Prostate gland (tissue), 2 donors: ENCODE measurements around the gene HYLS1. TPM values are rescaled to one million over a fixed set of nuclear protein-coding genes. Genes with fewer than 3 reads are reported as not detected.
"Not testable (repeated sequence)": the region's sequence is repeated elsewhere in the genome, so short reads cannot be mapped to it uniquely, and the experiment has no call there.

Experiments
- DNase-seq: peaks from one replicate; pipeline ENCODE4 v3.0.0-alpha.2; 2019; ENCODE audit warnings: low spot score
- H3K27ac ChIP-seq, 2 donors: fragments of 200-600 bp; sonication (generic); 2 replicates each; pipeline ENCODE4 v1.5.1; 2017 to 2019
- H3K27me3 ChIP-seq: fragments of 200-600 bp; sonication (generic); replicated peaks from 2 replicates; pipeline ENCODE4 v1.5.1; 2019; ENCODE audit not compliant: insufficient read depth
- H3K36me3 ChIP-seq, 2 donors: fragments of 200-600 bp; sonication (generic); 1 replicate in 1 of 2; 2 replicates in 1 of 2; pipeline versions ENCODE4 v1.5.1 to v1.8.1; 2017 to 2019
- H3K4me1 ChIP-seq: fragments of 200-600 bp; sonication (generic); replicated peaks from 2 replicates; pipeline ENCODE4 v1.5.1; 2019
- H3K4me3 ChIP-seq, 2 donors: fragments of 200-600 bp; sonication (generic); 2 replicates each; pipeline ENCODE4 v1.5.1; 2017 to 2019
- H3K9me3 ChIP-seq: fragments of 200-600 bp; sonication (generic); 2 replicates; pipeline ENCODE4 v1.5.1; 2017
- POLR2A ChIP-seq: fragments of 450-650 bp; IDR thresholded peaks from one replicate; pipeline ENCODE4 v1.6.1; 2016; ENCODE audit warnings: antibody characterized with exemption, mild to moderate bottlenecking
- POLR2AphosphoS5 ChIP-seq: sonication (generic); formaldehyde crosslinking; IDR thresholded peaks from one replicate; pipeline ENCODE4 v1.6.1; 2017; ENCODE audit warnings: antibody characterized with exemption
- WGBS: methylation state at CpG from one replicate; pipeline ENCODE4 v1.1.5; 2018; 5-methylcytosine and 5-hydroxymethylcytosine counted together
- intact Hi-C: fragments of 100-400 bp; cut with DNase I; formaldehyde crosslinking; loops from one replicate; pipeline ENCODE4 v1.14.2; 2022
- total RNA-seq, 2 donors: library from RNA; depleted of rRNA; stranded (reverse); fragments of >200 nt; gene quantifications; one replicate each; pipeline ENCODE4 v1.1.0, GENCODE V29; 2016
- TF ChIP-seq, protein P1 (sequence below), 4 experiments: fragments of 200-600 bp in 2 of 4; fragments of 450-650 bp in 2 of 4; sonication (generic) in 2 of 4; IDR thresholded peaks; 1 replicate in 3 of 4; 2 replicates in 1 of 4; pipeline ENCODE4 v1.5.1; 2016 to 2019; ENCODE audit warnings: antibody characterized with exemption in 4 of 4, mild to moderate bottlenecking in 2 of 4, moderate library complexity in 2 of 4

Gene HYLS1, protein sequence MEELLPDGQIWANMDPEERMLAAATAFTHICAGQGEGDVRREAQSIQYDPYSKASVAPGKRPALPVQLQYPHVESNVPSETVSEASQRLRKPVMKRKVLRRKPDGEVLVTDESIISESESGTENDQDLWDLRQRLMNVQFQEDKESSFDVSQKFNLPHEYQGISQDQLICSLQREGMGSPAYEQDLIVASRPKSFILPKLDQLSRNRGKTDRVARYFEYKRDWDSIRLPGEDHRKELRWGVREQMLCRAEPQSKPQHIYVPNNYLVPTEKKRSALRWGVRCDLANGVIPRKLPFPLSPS
- 1 to 10 TPM; 4.4 to 6.5 TPM for total RNA-seq

- intact Hi-C loops, result loop anchor here (5.0 kb wide), 1 partner anchor 295 kb away; the partner anchor contains the start of gene STT3A
These were observed at the start of gene HYLS1 for GRCh38 chr11:125887373-125888324. Gene HYLS1 (plus strand): TSS chr11:125887668. CDS start chr11:125899369, 11,701 bp downstream.

DNA sequence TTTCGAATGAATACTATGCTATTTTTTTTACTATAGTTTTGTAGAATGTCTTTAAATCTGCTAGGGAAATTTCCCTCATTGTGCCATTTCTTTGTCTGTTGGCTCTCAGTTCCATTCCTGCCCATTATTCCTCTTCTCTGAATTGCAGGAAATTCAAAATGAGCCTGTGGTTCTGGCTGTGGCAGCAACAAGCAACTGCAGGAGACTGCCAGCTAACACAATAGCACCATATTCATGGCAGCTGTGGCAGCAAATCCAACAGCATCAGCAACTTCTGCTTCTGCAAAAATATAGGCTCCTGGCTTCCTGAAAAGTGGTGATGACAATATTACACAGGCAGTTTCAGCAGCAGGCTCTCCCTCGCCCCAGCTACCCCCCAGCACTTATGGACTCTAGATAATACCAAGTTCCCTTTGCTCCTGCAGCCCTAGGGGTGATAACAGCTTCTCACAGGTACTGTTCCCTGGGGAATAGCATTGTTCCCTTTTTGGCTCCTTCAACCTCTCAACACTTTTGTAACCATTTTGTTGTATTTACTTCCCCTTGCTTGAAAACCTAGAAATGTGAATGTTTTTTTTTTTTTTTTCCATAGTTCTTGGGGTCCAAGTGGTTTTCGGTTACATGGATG, 45.0 kb upstream of the HYLS1 start:
- TF ChIP-seq POLR2A, result no peak
- TF ChIP-seq, protein P1, sequence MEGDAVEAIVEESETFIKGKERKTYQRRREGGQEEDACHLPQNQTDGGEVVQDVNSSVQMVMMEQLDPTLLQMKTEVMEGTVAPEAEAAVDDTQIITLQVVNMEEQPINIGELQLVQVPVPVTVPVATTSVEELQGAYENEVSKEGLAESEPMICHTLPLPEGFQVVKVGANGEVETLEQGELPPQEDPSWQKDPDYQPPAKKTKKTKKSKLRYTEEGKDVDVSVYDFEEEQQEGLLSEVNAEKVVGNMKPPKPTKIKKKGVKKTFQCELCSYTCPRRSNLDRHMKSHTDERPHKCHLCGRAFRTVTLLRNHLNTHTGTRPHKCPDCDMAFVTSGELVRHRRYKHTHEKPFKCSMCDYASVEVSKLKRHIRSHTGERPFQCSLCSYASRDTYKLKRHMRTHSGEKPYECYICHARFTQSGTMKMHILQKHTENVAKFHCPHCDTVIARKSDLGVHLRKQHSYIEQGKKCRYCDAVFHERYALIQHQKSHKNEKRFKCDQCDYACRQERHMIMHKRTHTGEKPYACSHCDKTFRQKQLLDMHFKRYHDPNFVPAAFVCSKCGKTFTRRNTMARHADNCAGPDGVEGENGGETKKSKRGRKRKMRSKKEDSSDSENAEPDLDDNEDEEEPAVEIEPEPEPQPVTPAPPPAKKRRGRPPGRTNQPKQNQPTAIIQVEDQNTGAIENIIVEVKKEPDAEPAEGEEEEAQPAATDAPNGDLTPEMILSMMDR (IDR thresholded peaks at IDR 0.05), result no peak
- no peak for TF ChIP-seq POLR2AphosphoS5
- no peaks in the 10 kb centered on the region for H3K4me1 ChIP-seq
- no peak overlapping the region for H3K4me3 ChIP-seq
- no peak for DNase-seq
- no peaks in the 10 kb centered on the region for H3K9me3 ChIP-seq
- H3K27me3 ChIP-seq, result no peaks in the 10 kb centered on the region
- WGBS, result 78% methylated on average over 3 of the region's 3 CpGs
- no peak overlapping the region for H3K27ac ChIP-seq
- no peaks in the 10 kb centered on the region for H3K36me3 ChIP-seq
- intact Hi-C loops, result no loop called here

More at GRCh38 chr11:125887373-125888324, at the start of gene HYLS1:
- Histone ChIP-seq H3K36me3 (no peaks in the 10 kb centered on the region), H3K4me3 (peak within 1 kb of the TSS; percentile 62 to 89), H3K27ac (peak within 1 kb of the TSS; percentile 89 to 94), H3K9me3 (no peaks in the 10 kb centered on the region), H3K27me3 (no peaks in the 10 kb centered on the region), H3K4me1 (peaks cover 6% of the 10 kb centered on the region)
- TF ChIP-seq POLR2AphosphoS5 (peak; percentile 92), POLR2A (peak; percentile 59)
- TF ChIP-seq, protein P1 (IDR thresholded peaks at IDR 0.05), result peak in 1 of 4 experiments; percentile 50
- DNase-seq, result peak; percentile 92
- under 1% methylated on average over 33 of the region's 91 CpGs for WGBS

DNA sequence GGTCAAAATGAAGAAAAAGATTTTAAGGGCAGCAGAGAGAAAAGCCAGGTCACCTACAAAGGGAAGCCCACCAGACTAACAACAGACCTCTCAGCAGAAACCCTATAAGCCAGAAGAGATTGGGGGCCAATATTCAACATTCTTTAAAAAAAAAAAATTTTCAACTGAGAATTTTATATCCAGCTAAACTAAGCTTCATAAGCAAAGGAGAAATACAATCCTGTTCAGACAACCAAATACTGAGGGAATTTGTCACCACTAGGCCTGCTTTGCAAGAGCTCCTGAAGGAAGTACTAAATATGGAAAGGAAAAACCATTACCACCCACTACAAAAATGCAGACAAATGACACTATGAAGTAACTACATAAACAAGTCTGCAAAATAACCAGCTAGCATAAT, 41.3 kb upstream of the HYLS1 start:
- TF ChIP-seq POLR2AphosphoS5, result no peak
- Histone ChIP-seq H3K4me1 (no peaks in the 10 kb centered on the region), H3K9me3 (no peaks in the 10 kb centered on the region), H3K36me3 (no peaks in the 10 kb centered on the region), H3K4me3 (no peak overlapping the region), H3K27me3 (no peaks in the 10 kb centered on the region), H3K27ac (no peak overlapping the region)
- intact Hi-C loops, result no loop called here
- no peak for DNase-seq

- H3K27me3 ChIP-seq, H3K4me3 ChIP-seq, H3K27ac ChIP-seq, H3K4me1 ChIP-seq, H3K9me3 ChIP-seq, H3K36me3 ChIP-seq, intact Hi-C loops, DNase-seq: not testable (repeated sequence)
- 85% methylated on average over 9 of the region's 9 CpGs for WGBS
These were observed 29.8 kb upstream of the HYLS1 start for GRCh38 chr11:125857670-125858069.

GRCh38 chr11:125862786-125863185, 24.7 kb upstream of the HYLS1 start:
- WGBS, result no CpG with 5 or more reads among the region's 33 CpGs
- H3K9me3 ChIP-seq, DNase-seq, intact Hi-C loops, H3K27ac ChIP-seq, H3K4me3 ChIP-seq, H3K27me3 ChIP-seq, H3K36me3 ChIP-seq, H3K4me1 ChIP-seq: not testable (repeated sequence)

DNA sequence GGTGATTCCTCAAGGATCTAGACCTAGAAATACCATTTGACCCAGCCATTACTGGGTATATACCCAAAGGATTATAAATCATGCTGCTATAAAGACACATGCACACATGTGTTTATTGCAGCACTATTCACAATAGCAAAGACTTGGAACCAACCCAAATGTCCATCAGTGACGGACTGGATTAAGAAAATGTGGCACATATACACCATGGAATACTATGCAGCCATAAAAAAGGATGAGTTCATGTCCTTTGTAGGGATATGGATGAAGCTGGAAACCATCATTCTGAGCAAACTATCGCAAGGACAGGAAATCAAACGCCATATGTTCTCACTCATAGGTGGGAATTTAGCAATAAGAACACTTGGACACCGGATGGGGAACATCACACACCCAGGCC, 22.1 kb upstream of the HYLS1 start:
- WGBS, result 93% methylated on average over 4 of the region's 4 CpGs
- H3K27me3 ChIP-seq, H3K36me3 ChIP-seq, H3K4me1 ChIP-seq, H3K4me3 ChIP-seq, intact Hi-C loops, H3K27ac ChIP-seq, H3K9me3 ChIP-seq, DNase-seq: not testable (repeated sequence)
